Measurements from ENCODE around the gene ABHD5. TPM values are rescaled to one million over a fixed set of nuclear protein-coding genes. Genes with fewer than 3 reads are reported as not detected.

Gene ABHD5
- total RNA-seq, 4 donors from 2014 or later: 39.4 to 310 (median 164) TPM

DNA sequence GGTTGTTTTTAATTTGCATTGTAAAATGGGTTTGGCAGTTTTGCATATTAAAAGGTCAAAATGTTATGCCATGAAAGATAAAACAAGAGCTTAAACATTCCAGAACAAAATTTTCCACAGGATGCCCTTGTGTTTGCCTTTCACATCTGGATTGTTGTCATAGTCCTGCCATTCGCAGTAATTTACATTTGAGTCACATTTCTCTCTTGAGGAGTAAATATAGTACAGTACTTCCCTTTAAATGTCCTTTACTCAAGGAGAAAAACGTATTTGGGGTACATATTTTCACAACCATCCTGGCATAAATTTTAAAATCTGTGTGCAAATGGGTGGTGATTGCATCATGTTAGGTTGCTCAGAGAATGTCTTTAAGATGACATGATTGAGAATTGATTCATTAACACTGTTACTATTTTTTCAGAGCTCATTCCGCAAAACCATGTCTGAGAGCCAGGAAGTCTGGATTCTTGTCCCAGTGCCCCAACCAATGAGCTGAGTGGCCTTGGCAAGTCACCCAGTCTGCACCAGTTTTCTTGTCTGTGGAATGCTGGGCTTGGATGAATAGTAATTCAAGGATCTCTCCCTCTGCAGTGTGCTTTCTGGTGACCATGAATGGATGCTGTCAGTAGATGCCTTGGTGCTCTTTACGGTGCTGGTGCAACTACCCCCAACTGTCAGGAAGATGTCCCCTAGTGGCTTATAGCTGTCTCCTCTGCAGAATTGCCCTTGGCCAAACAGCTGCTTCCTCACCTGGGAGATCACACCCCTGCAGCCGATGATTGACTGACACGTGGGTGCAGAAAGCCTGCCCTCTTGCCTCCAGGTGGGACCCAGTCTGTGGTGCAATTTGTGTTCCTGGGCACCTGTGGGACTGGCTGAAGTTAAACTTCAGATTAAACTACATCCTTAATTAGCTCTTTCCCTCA is 43.0 kb downstream of the ABHD5 start:
- no peak for DNase-seq (ENCODE audit: low spot score)
- ATAC-seq (ENCODE audit: low FRiP score): no peak
- TF ChIP-seq, protein P1, sequence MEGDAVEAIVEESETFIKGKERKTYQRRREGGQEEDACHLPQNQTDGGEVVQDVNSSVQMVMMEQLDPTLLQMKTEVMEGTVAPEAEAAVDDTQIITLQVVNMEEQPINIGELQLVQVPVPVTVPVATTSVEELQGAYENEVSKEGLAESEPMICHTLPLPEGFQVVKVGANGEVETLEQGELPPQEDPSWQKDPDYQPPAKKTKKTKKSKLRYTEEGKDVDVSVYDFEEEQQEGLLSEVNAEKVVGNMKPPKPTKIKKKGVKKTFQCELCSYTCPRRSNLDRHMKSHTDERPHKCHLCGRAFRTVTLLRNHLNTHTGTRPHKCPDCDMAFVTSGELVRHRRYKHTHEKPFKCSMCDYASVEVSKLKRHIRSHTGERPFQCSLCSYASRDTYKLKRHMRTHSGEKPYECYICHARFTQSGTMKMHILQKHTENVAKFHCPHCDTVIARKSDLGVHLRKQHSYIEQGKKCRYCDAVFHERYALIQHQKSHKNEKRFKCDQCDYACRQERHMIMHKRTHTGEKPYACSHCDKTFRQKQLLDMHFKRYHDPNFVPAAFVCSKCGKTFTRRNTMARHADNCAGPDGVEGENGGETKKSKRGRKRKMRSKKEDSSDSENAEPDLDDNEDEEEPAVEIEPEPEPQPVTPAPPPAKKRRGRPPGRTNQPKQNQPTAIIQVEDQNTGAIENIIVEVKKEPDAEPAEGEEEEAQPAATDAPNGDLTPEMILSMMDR (IDR thresholded peaks at IDR 0.05): no peak

DNA sequence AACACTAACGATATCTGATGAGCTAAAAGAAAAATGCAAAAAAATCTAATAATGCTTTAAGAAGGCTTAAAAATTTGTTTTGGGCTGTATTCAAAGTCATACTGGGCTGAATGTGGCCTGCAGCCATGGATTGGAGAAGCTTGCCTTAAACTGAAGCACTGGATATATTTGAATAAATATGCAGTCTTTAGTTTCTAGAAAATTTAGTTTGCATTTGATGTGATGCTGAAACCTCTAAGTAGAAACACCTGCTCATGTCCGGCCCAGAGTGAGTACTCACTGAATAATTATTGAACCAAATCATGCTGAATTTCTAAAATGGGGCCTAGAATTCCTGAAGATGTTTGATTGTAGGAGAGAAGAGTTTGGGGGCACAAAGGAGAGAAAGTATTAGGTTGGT is 43.9 kb downstream of the ABHD5 start:
- TF ChIP-seq, protein P1 (IDR thresholded peaks at IDR 0.05): no peak
- DNase-seq (ENCODE audit: low spot score): no peak
- no peak for ATAC-seq (ENCODE audit: low FRiP score)

DNA sequence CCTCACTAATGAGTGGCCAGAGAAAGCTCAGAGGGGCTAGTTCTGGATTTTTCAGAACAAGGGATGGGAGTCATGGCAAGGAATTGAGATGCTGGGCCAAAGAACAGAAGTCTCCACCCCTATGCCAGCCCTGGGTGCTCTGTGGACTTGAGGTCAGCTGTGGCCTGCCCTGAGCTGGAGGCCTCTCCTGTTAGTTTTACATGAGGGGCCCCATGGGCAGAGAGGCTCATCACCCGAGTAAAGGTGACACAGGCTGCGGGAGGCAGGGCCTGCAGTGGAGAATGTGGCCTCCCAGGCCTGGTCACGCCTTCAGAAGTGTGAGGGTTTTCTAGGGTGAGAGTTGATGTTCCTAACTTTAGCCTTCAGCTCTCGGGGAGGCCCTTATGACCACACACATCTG is 44.9 kb downstream of the ABHD5 start:
- TF ChIP-seq, protein P1 (IDR thresholded peaks at IDR 0.05): no peak
- no peak for DNase-seq (ENCODE audit: low spot score)
- ATAC-seq (ENCODE audit: low FRiP score): no peak

DNA sequence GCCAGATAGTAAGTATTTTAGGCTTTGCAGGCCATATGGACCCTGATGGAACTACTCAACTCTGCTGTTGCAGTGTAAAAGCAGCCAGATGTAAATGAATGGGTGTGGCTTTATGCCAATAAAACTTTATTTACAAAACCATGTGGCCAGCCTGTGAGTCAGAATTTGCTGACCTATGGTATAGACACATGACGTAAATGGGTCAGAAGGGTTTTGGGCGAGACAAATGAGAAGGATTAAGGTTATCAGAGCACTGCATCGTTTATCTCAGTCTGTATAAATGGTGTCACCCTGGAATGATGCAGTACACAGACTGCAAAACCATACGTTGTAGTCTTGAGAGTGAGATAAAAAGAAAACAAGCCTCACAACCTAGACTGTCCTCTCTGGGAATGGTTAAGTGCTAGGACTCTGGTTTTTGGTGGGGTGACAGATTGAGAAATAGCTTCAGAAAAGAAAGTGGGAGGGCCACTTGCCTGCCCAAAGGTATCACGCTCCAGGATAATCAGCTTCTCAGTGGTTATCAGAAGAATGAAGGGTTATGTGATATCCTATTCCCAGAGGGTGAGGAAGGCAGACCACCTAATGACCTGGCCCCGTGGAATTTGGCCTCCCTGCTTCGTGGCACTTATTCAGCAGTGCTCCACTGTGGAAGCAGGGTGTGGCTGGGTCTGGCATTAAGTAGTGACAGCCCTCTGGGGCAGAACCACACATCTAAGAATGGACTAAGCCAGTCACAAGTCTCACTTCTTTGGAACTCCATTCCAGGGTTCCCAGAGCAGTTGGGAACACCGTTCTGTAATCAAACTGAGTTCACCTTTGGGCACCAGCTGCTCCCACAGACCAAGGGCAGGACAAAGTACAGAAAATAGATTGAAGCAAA is 46.1 kb downstream of the ABHD5 start:
- DNase-seq (ENCODE audit: low spot score) (no peak), ATAC-seq (ENCODE audit: low FRiP score) (no peak)
- TF ChIP-seq, protein P1 (IDR thresholded peaks at IDR 0.05): no peak

DNA sequence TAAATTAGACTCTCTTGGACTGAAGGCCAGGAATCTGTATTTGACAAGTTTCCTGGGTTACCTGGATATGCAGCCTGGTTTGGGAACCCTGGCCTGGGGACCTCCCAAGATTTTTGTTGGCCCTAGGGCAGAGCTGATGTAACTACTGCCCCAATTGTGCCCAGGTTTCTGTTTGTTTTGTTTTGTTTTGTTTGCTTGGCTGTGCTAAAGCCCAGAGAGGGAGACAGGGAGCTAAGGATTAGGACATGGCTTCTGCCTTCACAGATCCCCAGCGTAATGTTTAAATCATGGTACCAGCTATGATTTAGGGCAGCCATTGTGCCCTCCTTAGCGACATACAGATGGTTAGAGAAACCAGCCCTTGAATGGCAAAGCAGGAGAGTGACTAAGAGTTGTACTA is 47.6 kb downstream of the ABHD5 start:
- ATAC-seq (ENCODE audit: low FRiP score): no peak
- no peak for DNase-seq (ENCODE audit: low spot score)

DNA sequence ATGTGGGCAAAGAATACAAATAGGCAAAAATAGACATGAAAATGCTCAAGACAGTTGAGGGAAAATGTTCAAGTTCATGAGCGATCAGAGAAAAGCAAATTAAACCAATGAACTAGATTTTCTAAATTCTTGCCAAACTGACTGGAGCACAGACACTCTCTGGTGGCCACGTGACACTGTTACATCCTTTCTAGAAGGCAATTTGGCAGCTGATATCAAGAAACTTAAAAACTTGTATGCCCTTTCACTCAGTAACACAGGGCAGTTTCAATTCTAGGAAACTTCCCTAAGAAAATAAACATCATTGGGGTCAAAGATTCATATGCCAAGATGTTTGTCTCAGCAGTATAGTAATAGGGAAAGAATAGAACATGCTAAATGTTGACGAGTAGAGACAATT is 52.2 kb downstream of the ABHD5 start:
- no peak for ATAC-seq (ENCODE audit: low FRiP score)
- no peak for DNase-seq (ENCODE audit: low spot score)
- TF ChIP-seq, protein P1 (IDR thresholded peaks at IDR 0.05): no peak

More for the DNA sequence above, 47.6 kb downstream of the ABHD5 start:
- TF ChIP-seq, protein P1 (IDR thresholded peaks at IDR 0.05): no peak

All from omental fat pad (tissue), 4 donors.